ENCODE measurements around the gene CNTROB. TPM values are rescaled to one million over a fixed set of nuclear protein-coding genes. Genes with fewer than 3 reads are reported as not detected.

Gene CNTROB
- total RNA-seq, 1 experiment from 2014 or later = 62.3 TPM

DNA sequence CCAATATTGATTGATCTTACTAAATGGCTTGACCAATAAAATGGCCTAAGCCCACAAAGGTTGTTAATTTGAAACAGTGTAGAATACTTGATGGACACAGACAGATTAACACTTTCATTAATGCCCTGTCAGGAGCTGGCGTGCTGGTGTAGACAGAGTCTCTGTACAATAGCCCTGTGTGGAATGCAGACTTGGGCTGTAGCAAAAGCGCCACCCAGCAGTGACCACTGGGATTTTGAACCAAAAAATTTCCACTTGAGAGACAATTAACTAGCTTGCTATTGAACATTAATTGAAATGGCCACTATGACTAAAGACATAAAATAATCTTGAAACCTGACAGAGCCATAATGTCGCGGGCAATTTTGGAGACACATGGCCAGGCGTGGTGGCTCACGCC is 50.7 kb downstream of the CNTROB start:
- Histone ChIP-seq H3K9me3 (ENCODE audit: insufficient read depth, low read depth) (no peaks in the 10 kb centered on the region), H3K4me3 (peak overlapping the region; percentile 21; the same call in 1 of the 2 replicates)
- intact Hi-C loops (cut with micrococcal nuclease; ENCODE audit: unreplicated experiment) = no loop called here

GRCh38 chr17:7984904-7985303 is 52.9 kb downstream of the CNTROB start:
- Histone ChIP-seq H3K27me3 (ENCODE audit: insufficient read depth, low read depth) (no peaks in the 10 kb centered on the region), H3F3A (ENCODE audit: insufficient read depth, low read depth) (peaks cover 16% of the 10 kb centered on the region; the same call in 1 of the 2 replicates)
- CTCF ChIA-PET = no interaction called here

More for the DNA sequence above, 50.7 kb downstream of the CNTROB start:
- DNase-seq = no peak
- H3K27ac ChIP-seq = peak overlapping the region; percentile 22; the same call in 1 of the 2 replicates
- H3F3A ChIP-seq (ENCODE audit: insufficient read depth, low read depth) = peaks cover 10% of the 10 kb centered on the region; the same call in 1 of the 2 replicates
- no peaks in the 10 kb centered on the region for H3K27me3 ChIP-seq (ENCODE audit: insufficient read depth, low read depth)
- no peaks in the 10 kb centered on the region for H3K36me3 ChIP-seq (ENCODE audit: low read depth)
- H3K4me2 ChIP-seq = peak overlapping the region; percentile 66
- H2AFZ ChIP-seq = no peak overlapping the region
- ChIA-PET POLR2A (ENCODE audit: unreplicated experiment) (interaction anchor here (0.5 to 0.6 kb wide), 2 partner anchors 117 to 361 kb away, joined by 3 to 9 read pairs; no protein-coding TSS in a partner anchor), CTCF (interaction anchor here (0.5 to 1.0 kb wide), 4 partner anchors 14 to 997 kb away, joined by 3 to 4 read pairs (median 4); no protein-coding TSS in a partner anchor)
- BruUV-seq (replicated peaks) = no TSS peak
- peaks cover 14% of the 10 kb centered on the region for H3K4me1 ChIP-seq (replicated peaks; ENCODE audit: insufficient read depth)
- H4K20me1 ChIP-seq (ENCODE audit: insufficient read depth) = no peaks in the 10 kb centered on the region
- no peaks in the 10 kb centered on the region for H3K79me2 ChIP-seq (ENCODE audit: low read depth)
- TF ChIP-seq, protein P1, sequence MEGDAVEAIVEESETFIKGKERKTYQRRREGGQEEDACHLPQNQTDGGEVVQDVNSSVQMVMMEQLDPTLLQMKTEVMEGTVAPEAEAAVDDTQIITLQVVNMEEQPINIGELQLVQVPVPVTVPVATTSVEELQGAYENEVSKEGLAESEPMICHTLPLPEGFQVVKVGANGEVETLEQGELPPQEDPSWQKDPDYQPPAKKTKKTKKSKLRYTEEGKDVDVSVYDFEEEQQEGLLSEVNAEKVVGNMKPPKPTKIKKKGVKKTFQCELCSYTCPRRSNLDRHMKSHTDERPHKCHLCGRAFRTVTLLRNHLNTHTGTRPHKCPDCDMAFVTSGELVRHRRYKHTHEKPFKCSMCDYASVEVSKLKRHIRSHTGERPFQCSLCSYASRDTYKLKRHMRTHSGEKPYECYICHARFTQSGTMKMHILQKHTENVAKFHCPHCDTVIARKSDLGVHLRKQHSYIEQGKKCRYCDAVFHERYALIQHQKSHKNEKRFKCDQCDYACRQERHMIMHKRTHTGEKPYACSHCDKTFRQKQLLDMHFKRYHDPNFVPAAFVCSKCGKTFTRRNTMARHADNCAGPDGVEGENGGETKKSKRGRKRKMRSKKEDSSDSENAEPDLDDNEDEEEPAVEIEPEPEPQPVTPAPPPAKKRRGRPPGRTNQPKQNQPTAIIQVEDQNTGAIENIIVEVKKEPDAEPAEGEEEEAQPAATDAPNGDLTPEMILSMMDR (conservative IDR thresholded peaks at IDR 0.05) = no peak
- TF ChIP-seq EZH2 (IDR thresholded peaks at IDR 0.05; ENCODE audit: low read depth) = no peak
- H3K9me2 ChIP-seq (ENCODE audit: insufficient read depth) = no peaks in the 10 kb centered on the region

DNA sequence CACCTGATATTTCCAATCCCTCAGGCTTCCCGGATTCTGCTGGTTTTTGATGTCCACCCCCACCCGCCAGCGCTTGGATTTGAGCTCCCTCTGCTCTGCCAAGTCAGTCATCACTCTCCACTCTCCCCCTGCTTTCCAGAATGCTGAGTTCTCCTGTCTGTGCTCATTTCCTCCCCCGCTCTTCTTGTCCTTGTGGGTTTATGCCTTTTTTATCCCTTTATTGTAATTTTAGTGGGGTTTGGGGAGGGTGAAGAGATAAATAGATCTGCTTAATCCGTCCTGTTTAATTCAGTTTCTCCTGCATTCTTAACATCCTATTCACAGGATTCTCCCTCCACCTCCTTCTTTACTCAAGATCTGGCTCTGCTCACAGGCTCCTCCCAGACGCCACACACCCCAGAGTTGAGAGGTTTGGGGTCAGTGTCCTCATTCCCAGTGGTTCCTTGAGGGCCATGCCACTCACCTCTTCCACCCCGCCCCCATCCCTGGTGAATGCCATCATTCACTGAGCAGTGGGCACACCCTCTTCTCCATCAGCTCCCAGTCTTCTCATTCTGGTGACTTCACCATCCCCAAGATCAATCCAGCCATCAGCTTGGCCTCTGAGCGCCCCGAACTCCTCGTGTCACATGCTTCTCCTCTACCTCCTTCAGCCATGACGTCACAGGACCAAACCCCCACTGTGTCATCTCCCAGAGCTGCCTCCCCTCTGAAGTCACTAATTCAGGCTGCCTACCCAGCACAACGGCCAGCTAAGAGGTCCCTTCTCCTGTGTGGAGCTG is 55.3 kb downstream of the CNTROB start:
- H3K4me3 ChIP-seq = no peak overlapping the region
- H4K20me1 ChIP-seq (ENCODE audit: insufficient read depth) = no peaks in the 10 kb centered on the region
- no peaks in the 10 kb centered on the region for H3K9me3 ChIP-seq (ENCODE audit: insufficient read depth, low read depth)
- no peaks in the 10 kb centered on the region for H3K9me2 ChIP-seq (ENCODE audit: insufficient read depth)
- peaks cover 12% of the 10 kb centered on the region; the same call in 1 of the 2 replicates for H3F3A ChIP-seq (ENCODE audit: insufficient read depth, low read depth)
- DNase-seq = no peak
- intact Hi-C loops (cut with micrococcal nuclease; ENCODE audit: unreplicated experiment) = no loop called here
- POLR2A ChIA-PET (ENCODE audit: unreplicated experiment) = interaction anchor here (0.7 kb wide), 1 partner anchor 217 kb away, joined by 3 read pairs; no protein-coding TSS in a partner anchor
- H3K27me3 ChIP-seq (ENCODE audit: insufficient read depth, low read depth) = no peaks in the 10 kb centered on the region
- H3K36me3 ChIP-seq (ENCODE audit: low read depth) = no peaks in the 10 kb centered on the region
- H3K4me1 ChIP-seq (replicated peaks; ENCODE audit: insufficient read depth) = peaks cover 5% of the 10 kb centered on the region
- no peak overlapping the region for H2AFZ ChIP-seq
- H3K27ac ChIP-seq = no peak overlapping the region
- no peaks in the 10 kb centered on the region for H3K79me2 ChIP-seq (ENCODE audit: low read depth)
- CTCF ChIA-PET = interaction anchor here (0.6 to 1.1 kb wide), 3 partner anchors 54 to 240 kb away, joined by 3 read pairs; partner anchors contain the start of gene RNF227
- no peak for TF ChIP-seq EZH2 (IDR thresholded peaks at IDR 0.05; ENCODE audit: low read depth)
- TF ChIP-seq, protein P1 (conservative IDR thresholded peaks at IDR 0.05) = no peak
- no TSS peak for BruUV-seq (replicated peaks)
- H3K4me2 ChIP-seq = no peak overlapping the region

More at GRCh38 chr17:7984904-7985303, 52.9 kb downstream of the CNTROB start:
- POLR2A ChIA-PET (ENCODE audit: unreplicated experiment) = no interaction called here
- no peak overlapping the region for H2AFZ ChIP-seq
- H3K4me2 ChIP-seq = no peak overlapping the region
- H3K9me2 ChIP-seq (ENCODE audit: insufficient read depth) = no peaks in the 10 kb centered on the region
- H4K20me1 ChIP-seq (ENCODE audit: insufficient read depth) = no peaks in the 10 kb centered on the region
- H3K4me1 ChIP-seq (replicated peaks; ENCODE audit: insufficient read depth) = peaks cover 14% of the 10 kb centered on the region
- DNase-seq = no peak
- no peak for TF ChIP-seq EZH2 (IDR thresholded peaks at IDR 0.05; ENCODE audit: low read depth)
- TF ChIP-seq, protein P1 (conservative IDR thresholded peaks at IDR 0.05) = no peak
- no peak overlapping the region for H3K27ac ChIP-seq
- no peaks in the 10 kb centered on the region for H3K79me2 ChIP-seq (ENCODE audit: low read depth)
- no peaks in the 10 kb centered on the region for H3K36me3 ChIP-seq (ENCODE audit: low read depth)
- intact Hi-C loops (cut with micrococcal nuclease; ENCODE audit: unreplicated experiment) = no loop called here
- no TSS peak for BruUV-seq (replicated peaks)
- no peak overlapping the region for H3K4me3 ChIP-seq
- H3K9me3 ChIP-seq (ENCODE audit: insufficient read depth, low read depth) = no peaks in the 10 kb centered on the region
